GM12874 (cell line): ENCODE measurements around the gene ZSCAN20.

Source experiments
- CTCF ChIP-seq: IDR thresholded peaks from 2 replicates; pipeline ENCODE4 v1.5.1; 2011; ENCODE audit warnings: low read depth, mild to moderate bottlenecking, control low read depth, low read length, moderate library complexity; ENCODE audit not compliant: insufficient read depth

ZSCAN20 gene

DNA sequence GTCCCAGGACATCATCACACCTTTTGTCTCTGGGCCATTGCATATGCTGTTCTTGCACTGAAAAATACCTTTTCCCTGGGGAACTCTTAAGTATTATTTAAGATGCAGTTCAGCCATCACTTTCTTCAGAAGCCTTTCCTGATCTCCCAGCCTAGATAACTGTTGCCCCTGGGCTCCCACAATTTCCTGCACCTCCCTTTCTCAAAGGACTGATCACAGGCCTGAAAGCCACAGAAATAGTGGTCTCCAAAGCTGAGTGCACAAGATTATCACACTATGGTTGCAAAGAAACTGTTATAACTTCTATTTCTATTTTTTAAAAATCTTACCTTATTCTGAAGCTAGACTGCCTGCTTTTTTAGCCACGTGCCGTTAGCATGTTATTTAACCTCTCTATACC is 2.8 kb upstream of the ZSCAN20 start:
- no peak for TF ChIP-seq CTCF

DNA sequence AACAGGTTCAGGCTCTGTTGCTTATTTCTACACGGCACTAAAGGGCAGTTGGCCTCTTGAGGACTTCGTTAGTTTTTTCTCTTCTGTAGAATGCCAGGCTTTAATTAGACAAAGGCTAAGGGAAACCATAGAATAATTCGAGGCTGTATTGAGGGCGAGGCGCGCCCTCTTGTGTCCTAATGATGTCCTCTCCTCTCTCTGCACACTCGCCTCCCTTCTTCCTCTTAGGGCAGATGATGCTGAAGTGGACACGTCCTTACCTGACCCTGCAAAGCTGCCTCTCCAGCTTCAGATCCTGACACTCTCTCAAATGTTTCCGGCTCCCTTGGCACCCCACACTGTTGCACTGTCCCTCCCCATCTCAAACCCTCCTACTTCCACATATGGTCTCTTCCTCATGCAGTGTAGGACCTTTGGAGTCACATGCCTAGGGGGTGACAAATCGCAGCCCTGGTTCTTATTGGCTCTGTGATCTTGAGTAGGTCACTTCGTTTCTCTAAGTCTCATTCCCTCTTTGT is 1.9 kb upstream of the ZSCAN20 start:
- TF ChIP-seq CTCF: peak; percentile 75

DNA sequence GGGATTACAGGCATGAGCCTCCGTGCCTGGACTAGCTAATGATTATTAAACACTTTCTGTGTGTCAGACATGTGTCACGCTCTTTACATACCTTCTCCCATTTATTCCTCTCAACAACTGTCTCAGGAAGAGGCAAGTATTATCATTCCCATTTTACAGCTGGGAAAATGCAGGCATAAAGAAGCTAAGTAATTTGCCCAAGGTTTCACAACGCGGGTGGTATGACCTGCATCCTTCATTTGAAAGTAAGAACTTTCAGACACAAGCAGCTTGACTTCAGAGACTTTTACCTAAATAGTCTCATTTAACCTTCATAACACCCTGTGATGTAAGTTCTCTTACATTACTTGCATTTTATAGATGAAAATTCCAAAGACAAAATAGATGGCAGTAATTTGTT is 1.0 kb upstream of the ZSCAN20 start:
- no peak for TF ChIP-seq CTCF

GRCh38 chr1:33473900-33474299 is 1.5 kb downstream of the ZSCAN20 start:
- TF ChIP-seq CTCF: no peak

- TF ChIP-seq CTCF: no peak
Measured at GRCh38 chr1:33477451-33477850, 5.0 kb downstream of the ZSCAN20 start.

GRCh38 chr1:33482412-33482811 is 10.0 kb downstream of the ZSCAN20 start:
- TF ChIP-seq CTCF: no peak

- no peak for TF ChIP-seq CTCF
Measured at GRCh38 chr1:33488624-33489023, 16.2 kb downstream of the ZSCAN20 start.
